Mesendoderm (in vitro differentiated cells): Measurements from ENCODE around the gene NPSR1.
"Not testable (repeated sequence)": the region's sequence is repeated elsewhere in the genome, so short reads cannot be mapped to it uniquely, and the experiment has no call there.

Experiments
- DNase-seq: peaks from one replicate; pipeline ENCODE4 v3.0.0; 2013
- H2AK5ac ChIP-seq: 2 replicates; pipeline ENCODE4 v1.6.1; 2013; ENCODE audit warnings: low read length, inconsistent platforms
- H2BK120ac ChIP-seq: 2 replicates; pipeline ENCODE4 v1.6.1; 2013; ENCODE audit warnings: low read depth, mild to moderate bottlenecking, low read length, moderate library complexity, mixed read lengths
- H2BK15ac ChIP-seq: replicated peaks from 2 replicates; pipeline ENCODE4 v1.6.1; 2013; ENCODE audit warnings: low read depth, mild to moderate bottlenecking, moderate library complexity
- H2BK5ac ChIP-seq: 2 replicates; pipeline ENCODE4 v1.6.1; 2013; ENCODE audit warnings: low read length, inconsistent platforms
- H3K18ac ChIP-seq: 2 replicates; pipeline ENCODE4 v1.6.1; 2013; ENCODE audit warnings: mild to moderate bottlenecking, low read length, mixed read lengths
- H3K23ac ChIP-seq: one replicate; pipeline ENCODE4 v1.6.1; 2013; ENCODE audit warnings: low read length
- H3K27ac ChIP-seq: 2 replicates; pipeline ENCODE4 v1.5.1; 2013; ENCODE audit warnings: low read depth, mild to moderate bottlenecking, inconsistent platforms, low read length, moderate library complexity
- H3K27me3 ChIP-seq: 2 replicates; pipeline ENCODE4 v1.6.1; 2013; ENCODE audit warnings: low read length, control low read depth, mild to moderate bottlenecking, inconsistent platforms; ENCODE audit not compliant: insufficient read depth, poor library complexity
- H3K36me3 ChIP-seq: 2 replicates; pipeline ENCODE4 v1.6.1; 2013; ENCODE audit warnings: low read length, inconsistent platforms; ENCODE audit not compliant: control insufficient read depth, insufficient read depth
- H3K4ac ChIP-seq: one replicate; pipeline ENCODE4 v1.6.1; 2013; ENCODE audit warnings: low read depth, mild to moderate bottlenecking, low read length, moderate library complexity
- H3K4me1 ChIP-seq: 2 replicates; pipeline ENCODE4 v1.6.1; 2013; ENCODE audit warnings: low read depth, low read length, inconsistent platforms; ENCODE audit not compliant: control insufficient read depth
- H3K4me2 ChIP-seq: 2 replicates; pipeline ENCODE4 v1.6.1; 2013; ENCODE audit warnings: low read length
- H3K4me3 ChIP-seq: 2 replicates; pipeline ENCODE4 v1.5.1; 2013; ENCODE audit warnings: mild to moderate bottlenecking, low read length
- H3K56ac ChIP-seq: one replicate; pipeline ENCODE4 v1.6.1; 2013; ENCODE audit warnings: low read length
- H3K79me1 ChIP-seq: 2 replicates; pipeline ENCODE4 v1.6.1; 2013; ENCODE audit warnings: low read length, inconsistent platforms
- H3K79me2 ChIP-seq: 2 replicates; pipeline ENCODE4 v1.6.1; 2013; ENCODE audit warnings: mild to moderate bottlenecking, low read length; ENCODE audit not compliant: control insufficient read depth, insufficient read depth
- H3K9ac ChIP-seq: 2 replicates; pipeline ENCODE4 v1.6.1; 2013; ENCODE audit warnings: low read length, inconsistent platforms
- H4K5ac ChIP-seq: one replicate; pipeline ENCODE4 v1.6.1; 2013; ENCODE audit warnings: low read length
- H4K8ac ChIP-seq: one replicate; pipeline ENCODE4 v1.6.1; 2013; ENCODE audit warnings: low read depth, mild to moderate bottlenecking, control low read depth, low read length, moderate library complexity
- WGBS: extraction: QIAGEN DNeasy Blood & Tissue Kit; methylation state at CpG from one replicate; pipeline ENCODE4 v1.1.7; 2013; ENCODE audit warnings: low lambda C conversion rate, missing lambda C conversion rate; ENCODE audit not compliant: insufficient coverage; ENCODE audit errors: extremely low coverage; 5-methylcytosine and 5-hydroxymethylcytosine counted together

Gene NPSR1

DNA sequence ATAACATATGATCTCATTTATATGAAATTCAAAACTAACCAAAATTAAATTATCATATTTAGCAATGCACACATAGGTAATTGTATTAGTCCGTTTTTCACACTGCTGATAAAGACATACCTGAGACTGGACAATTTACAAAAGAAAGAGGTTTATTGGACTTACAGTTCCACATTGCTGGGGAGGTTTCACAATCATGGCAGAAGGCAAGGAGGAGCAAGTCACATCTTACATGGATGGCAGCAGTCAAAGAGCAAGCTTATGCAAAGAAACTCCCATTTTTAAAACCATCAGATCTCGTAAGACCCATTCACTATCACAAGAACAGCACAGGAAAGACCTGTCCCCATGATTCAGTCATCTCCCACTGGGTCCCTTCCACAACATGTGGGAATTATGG is 200.4 kb downstream of the NPSR1 start:
- not testable (repeated sequence) for H2AK5ac ChIP-seq

DNA sequence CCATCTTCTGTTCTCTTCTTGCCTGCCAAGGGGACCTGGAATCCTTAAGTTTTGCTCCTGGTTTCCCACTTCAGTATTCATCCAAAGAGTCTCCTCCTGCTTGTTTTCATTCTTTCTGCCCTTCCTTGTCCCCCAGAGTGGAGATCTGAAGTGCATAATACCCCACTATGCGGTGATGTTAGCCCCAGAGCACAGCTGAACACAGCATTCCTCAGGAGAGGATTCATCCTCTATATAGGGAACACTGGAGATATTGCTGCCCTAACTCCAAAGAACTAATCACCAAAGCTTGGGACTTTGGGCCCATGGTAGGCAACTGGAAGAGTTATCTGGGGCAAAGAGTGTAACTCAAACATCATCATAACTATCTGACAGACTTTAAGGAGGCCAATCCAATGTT is 201.3 kb downstream of the NPSR1 start:
- not testable (repeated sequence) for H4K5ac ChIP-seq, H3K56ac ChIP-seq, H2AK5ac ChIP-seq, H4K8ac ChIP-seq, H3K4ac ChIP-seq, H3K9ac ChIP-seq, DNase-seq, H3K27me3 ChIP-seq, H3K36me3 ChIP-seq, H3K18ac ChIP-seq, H2BK120ac ChIP-seq, H3K27ac ChIP-seq, H2BK5ac ChIP-seq, H2BK15ac ChIP-seq, H3K4me2 ChIP-seq, H3K4me1 ChIP-seq, H3K79me1 ChIP-seq, H3K23ac ChIP-seq, H3K79me2 ChIP-seq, H3K4me3 ChIP-seq
- no CpG with 5 or more reads among the region's 1 CpG for WGBS

More for the DNA sequence above, 200.4 kb downstream of the NPSR1 start:
- not testable (repeated sequence) for H3K4me2 ChIP-seq, DNase-seq, H2BK15ac ChIP-seq, H3K27ac ChIP-seq, H3K23ac ChIP-seq, H3K4ac ChIP-seq, H2BK5ac ChIP-seq, H3K4me3 ChIP-seq, H4K5ac ChIP-seq, H2BK120ac ChIP-seq, H4K8ac ChIP-seq, H3K9ac ChIP-seq, H3K56ac ChIP-seq, H3K36me3 ChIP-seq, H3K18ac ChIP-seq, H3K4me1 ChIP-seq, H3K79me2 ChIP-seq, H3K79me1 ChIP-seq, H3K27me3 ChIP-seq
- no CpG with 5 or more reads among the region's 2 CpGs for WGBS

DNA sequence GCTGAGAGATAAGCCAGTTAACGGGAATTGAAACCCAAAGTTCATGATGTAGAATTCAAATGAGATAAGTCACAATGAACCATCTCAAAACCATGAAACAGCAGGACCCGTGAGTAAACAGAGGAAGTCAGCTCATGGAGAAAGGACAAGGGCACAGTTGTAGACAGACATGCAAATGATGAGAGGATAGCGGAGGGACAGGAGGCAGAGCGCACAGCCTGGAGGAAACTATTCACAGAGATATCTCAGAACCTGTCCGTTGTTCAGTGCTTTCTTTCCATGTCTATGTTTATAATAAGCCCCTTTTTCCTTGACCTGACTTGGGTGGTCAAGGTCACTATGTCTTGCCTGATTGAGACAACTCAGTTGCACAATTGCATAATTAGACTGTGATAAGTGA is 208.2 kb downstream of the NPSR1 start:
- no CpG with 5 or more reads among the region's 5 CpGs for WGBS
- H3K27me3 ChIP-seq, H4K5ac ChIP-seq, H2AK5ac ChIP-seq, H3K36me3 ChIP-seq, H3K79me2 ChIP-seq, H2BK120ac ChIP-seq, H2BK5ac ChIP-seq, H3K4me3 ChIP-seq, H3K18ac ChIP-seq, H2BK15ac ChIP-seq, H3K4me1 ChIP-seq, H3K9ac ChIP-seq, H3K4ac ChIP-seq, H4K8ac ChIP-seq, H3K4me2 ChIP-seq, DNase-seq, H3K27ac ChIP-seq, H3K79me1 ChIP-seq, H3K23ac ChIP-seq, H3K56ac ChIP-seq: not testable (repeated sequence)

DNA sequence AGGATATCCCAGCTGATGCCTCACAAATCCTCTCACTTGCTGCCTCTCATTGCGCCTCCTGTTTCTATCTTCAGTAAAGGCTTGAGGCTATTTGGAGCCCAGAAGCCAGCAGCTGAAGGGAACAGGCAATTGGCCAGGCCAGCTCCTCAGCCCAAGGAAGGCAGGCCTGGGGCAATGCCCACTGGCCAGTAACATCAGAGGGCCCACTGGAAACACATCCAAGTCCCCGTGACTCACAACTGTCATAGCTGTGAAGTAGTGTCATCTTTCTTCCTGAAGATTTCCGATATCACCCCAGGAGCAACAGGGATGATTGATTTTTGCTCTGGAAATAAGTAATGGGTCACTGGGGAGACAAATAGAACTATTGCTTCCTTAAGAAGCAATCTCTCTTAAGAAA is 209.3 kb downstream of the NPSR1 start:
- DNase-seq, H3K4me3 ChIP-seq, H3K4me1 ChIP-seq, H3K56ac ChIP-seq, H2BK15ac ChIP-seq, H3K18ac ChIP-seq, H3K27ac ChIP-seq, H4K5ac ChIP-seq, H3K79me1 ChIP-seq, H3K79me2 ChIP-seq, H3K23ac ChIP-seq, H3K9ac ChIP-seq, H2BK5ac ChIP-seq, H2AK5ac ChIP-seq, H3K36me3 ChIP-seq, H2BK120ac ChIP-seq, H3K4ac ChIP-seq, H4K8ac ChIP-seq, H3K27me3 ChIP-seq, H3K4me2 ChIP-seq: not testable (repeated sequence)
- no CpG with 5 or more reads among the region's 3 CpGs for WGBS

DNA sequence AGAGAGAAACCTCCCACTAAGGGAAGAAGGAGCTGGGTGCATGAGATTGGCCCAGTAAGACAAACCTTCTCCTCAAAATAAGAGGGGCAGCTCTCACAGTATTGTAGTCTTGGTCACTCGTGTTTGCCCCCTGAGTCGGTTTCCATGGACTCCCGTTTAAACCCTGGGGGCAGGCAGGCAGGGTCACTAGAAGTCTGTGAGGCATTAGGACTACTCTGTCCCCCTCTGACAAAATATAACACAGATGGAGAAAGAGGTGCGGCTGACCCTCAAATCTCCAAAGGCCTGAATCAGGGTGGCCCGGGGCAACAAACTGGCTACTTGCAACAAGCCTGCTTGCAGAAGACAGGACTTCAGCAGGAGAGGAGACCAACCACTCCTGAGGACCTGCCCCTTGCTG is 210.6 kb downstream of the NPSR1 start:
- WGBS: no CpG with 5 or more reads among the region's 5 CpGs

DNA sequence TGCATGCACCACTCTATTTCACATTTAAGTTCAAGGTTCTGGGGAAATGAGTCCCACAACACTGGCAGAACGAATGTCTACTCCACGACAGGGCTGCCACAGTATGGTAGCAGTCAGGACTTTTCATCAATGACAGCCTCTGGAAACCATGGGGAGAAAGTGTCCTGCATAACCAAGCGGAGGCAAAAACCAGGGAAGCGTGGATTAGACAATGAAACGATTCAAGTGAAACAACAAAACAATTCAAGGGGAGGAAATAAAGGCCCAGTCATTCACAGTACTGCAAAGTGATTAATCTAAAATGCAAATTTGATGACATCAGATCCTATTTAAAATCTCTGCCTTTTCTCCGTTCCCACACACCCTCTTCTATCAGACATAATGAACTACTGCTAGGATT is 211.0 kb downstream of the NPSR1 start:
- no peaks in the 10 kb centered on the region for H3K27me3 ChIP-seq
- no peaks in the 10 kb centered on the region for H3K4me1 ChIP-seq
- no peak overlapping the region for H2AK5ac ChIP-seq
- no peaks in the 10 kb centered on the region for H3K36me3 ChIP-seq
- H2BK5ac ChIP-seq: no peak overlapping the region
- H2BK120ac ChIP-seq: no peak overlapping the region
- H3K79me1 ChIP-seq: no peaks in the 10 kb centered on the region
- H3K27ac ChIP-seq: no peak overlapping the region
- DNase-seq: no peak
- no CpG with 5 or more reads among the region's 6 CpGs for WGBS
- no peaks in the 10 kb centered on the region for H3K79me2 ChIP-seq
- no peak overlapping the region for H4K5ac ChIP-seq
- H3K4me3 ChIP-seq: no peak overlapping the region
- H3K9ac ChIP-seq: no peak overlapping the region
- no peak overlapping the region for H3K23ac ChIP-seq
- no peak overlapping the region for H3K4ac ChIP-seq
- no peak overlapping the region for H3K18ac ChIP-seq
- H3K56ac ChIP-seq: no peak overlapping the region
- H4K8ac ChIP-seq: no peak overlapping the region
- no peak overlapping the region for H2BK15ac ChIP-seq
- H3K4me2 ChIP-seq: no peak overlapping the region

More for the DNA sequence above, 210.6 kb downstream of the NPSR1 start:
- H3K56ac ChIP-seq, H3K79me2 ChIP-seq, H2BK120ac ChIP-seq, H3K27me3 ChIP-seq, H3K4ac ChIP-seq, H4K5ac ChIP-seq, H2BK15ac ChIP-seq, H3K23ac ChIP-seq, H3K9ac ChIP-seq, H2BK5ac ChIP-seq, H2AK5ac ChIP-seq, H3K36me3 ChIP-seq, H3K27ac ChIP-seq, DNase-seq, H3K4me3 ChIP-seq, H4K8ac ChIP-seq, H3K4me2 ChIP-seq, H3K4me1 ChIP-seq, H3K79me1 ChIP-seq, H3K18ac ChIP-seq: not testable (repeated sequence)
